ENCODE measurements around the gene FDX2. TPM values are rescaled to one million over a fixed set of nuclear protein-coding genes. Genes with fewer than 3 reads are reported as not detected.

Gene FDX2
- total RNA-seq, 1 experiment from 2014 or later = 50.7 TPM

Other genes starting within 250 kb of the FDX2 start
- 16.5 and 20.4 TPM in 2 replicates for gene SHFL, start 229.7 kb downstream of the FDX2 start, total RNA-seq (2014; rRNA removed; shearing (Covaris generic))
- gene ANGPTL6, start 213.3 kb downstream of the FDX2 start, total RNA-seq (2014; rRNA removed; shearing (Covaris generic)) = 0.47 and 0.86 TPM in 2 replicates
- gene PPAN, start 209.7 kb downstream of the FDX2 start, total RNA-seq (2014; rRNA removed; shearing (Covaris generic)) = 27.6 and 34.6 TPM in 2 replicates
- 1.5 and 2.9 TPM in 2 replicates for gene P2RY11, start 204.3 kb downstream of the FDX2 start, total RNA-seq (2014; rRNA removed; shearing (Covaris generic))
- 305 and 379 TPM in 2 replicates for gene EIF3G, start 196.1 kb downstream of the FDX2 start, total RNA-seq (2014; rRNA removed; shearing (Covaris generic))
- 99.5 and 132 TPM in 2 replicates for gene DNMT1, start 121.1 kb downstream of the FDX2 start, total RNA-seq (2014; rRNA removed; shearing (Covaris generic))
- 1.7 and 2.5 TPM in 2 replicates for gene S1PR2, start 84.7 kb downstream of the FDX2 start, total RNA-seq (2014; rRNA removed; shearing (Covaris generic))
- 130 and 157 TPM in 2 replicates for gene MRPL4, start 63.8 kb downstream of the FDX2 start, total RNA-seq (2014; rRNA removed; shearing (Covaris generic))
- gene ICAM1, start 44.9 kb downstream of the FDX2 start, total RNA-seq (2014; rRNA removed; shearing (Covaris generic)) = 0.22 TPM in 1 of 2 replicates, not detected in the other
- gene ICAM4, start 29.1 kb downstream of the FDX2 start, total RNA-seq (2014; rRNA removed; shearing (Covaris generic)) = 0.09 and 0.24 TPM in 2 replicates
- 0.19 and 0.53 TPM in 2 replicates for gene ICAM5, start 26.1 kb downstream of the FDX2 start, total RNA-seq (2014; rRNA removed; shearing (Covaris generic))
- 1.3 and 1.5 TPM in 2 replicates for gene ZGLP1, start 6.2 kb downstream of the FDX2 start, total RNA-seq (2014; rRNA removed; shearing (Covaris generic))
- gene RAVER1, start 17.5 kb upstream of the FDX2 start, total RNA-seq (2014; rRNA removed; shearing (Covaris generic)) = 26.8 and 34.9 TPM in 2 replicates
- 3.6 and 8.9 TPM in 2 replicates for gene ICAM3, start 23.6 kb upstream of the FDX2 start, total RNA-seq (2014; rRNA removed; shearing (Covaris generic))
- 59.7 and 112 TPM in 2 replicates for gene TYK2, start 64.6 kb upstream of the FDX2 start, total RNA-seq (2014; rRNA removed; shearing (Covaris generic))
- gene CDC37, start 87.5 kb upstream of the FDX2 start, total RNA-seq (2014; rRNA removed; shearing (Covaris generic)) = 260 and 268 TPM in 2 replicates
- gene PDE4A, start 104.5 kb upstream of the FDX2 start, total RNA-seq (2014; rRNA removed; shearing (Covaris generic)) = 0.41 and 1.3 TPM in 2 replicates
- gene KEAP1, start 187.3 kb upstream of the FDX2 start, total RNA-seq (2014; rRNA removed; shearing (Covaris generic)) = 118 and 128 TPM in 2 replicates
- 7.9 and 9.0 TPM in 2 replicates for gene S1PR5, start 201.4 kb upstream of the FDX2 start, total RNA-seq (2014; rRNA removed; shearing (Covaris generic))
- gene ATG4D, start 227.9 kb upstream of the FDX2 start, total RNA-seq (2014; rRNA removed; shearing (Covaris generic)) = 62.5 and 68.0 TPM in 2 replicates
- gene KRI1, start 250.0 kb upstream of the FDX2 start, total RNA-seq (2014; rRNA removed; shearing (Covaris generic)) = 7.4 and 9.5 TPM in 2 replicates